CD14-positive monocyte (primary cell): ENCODE results near the gene CPED1. TPM values are rescaled to one million over a fixed set of nuclear protein-coding genes. Genes with fewer than 3 reads are reported as not detected.

Experiments
- DNase-seq, 3 donors: peaks; one replicate each; pipeline ENCODE4 v3.0.0-alpha.2; 2011 to 2022
- H2AFZ ChIP-seq: 2 replicates; pipeline ENCODE4 v1.6.0; 2012; ENCODE audit warnings: mild to moderate bottlenecking, low read depth, low read length, inconsistent platforms; ENCODE audit not compliant: insufficient read depth, poor library complexity, severe bottlenecking
- H3K27ac ChIP-seq, 2 donors: 1 replicate in 1 of 2; 2 replicates in 1 of 2; pipeline ENCODE4 v1.5.1; 2012 to 2013; ENCODE audit warnings: low read length in 2 of 2, control low read depth in 1 of 2, inconsistent platforms in 1 of 2, low read depth in 1 of 2, mild to moderate bottlenecking in 1 of 2
- H3K27me3 ChIP-seq, 2 donors: one replicate each; pipeline versions ENCODE4 v1.6.0 to v1.6.1; 2011 to 2013; ENCODE audit warnings: low read length in 2 of 2; ENCODE audit not compliant: control insufficient read depth in 2 of 2, insufficient read depth in 2 of 2
- H3K36me3 ChIP-seq, 2 donors: replicated peaks in 1 of 2; 1 replicate in 1 of 2; 2 replicates in 1 of 2; pipeline versions ENCODE4 v1.5.1 to v1.6.1; 2012 to 2013; ENCODE audit warnings: low read length in 2 of 2, control low read depth in 1 of 2, inconsistent platforms in 1 of 2, mild to moderate bottlenecking in 1 of 2; ENCODE audit not compliant: insufficient read depth in 2 of 2, control insufficient read depth in 1 of 2
- H3K4me1 ChIP-seq, 2 donors: 1 replicate in 1 of 2; 2 replicates in 1 of 2; pipeline versions ENCODE4 v1.5.1 to v1.6.1; 2012 to 2013; ENCODE audit warnings: low read length in 2 of 2, control low read depth in 1 of 2, inconsistent platforms in 1 of 2, mild to moderate bottlenecking in 1 of 2, moderate library complexity in 1 of 2; ENCODE audit not compliant: insufficient read depth in 2 of 2, control insufficient read depth in 1 of 2
- H3K4me2 ChIP-seq: replicated peaks from 2 replicates; pipeline ENCODE3; 2012; ENCODE audit warnings: low read length, moderate library complexity, mild to moderate bottlenecking; ENCODE audit not compliant: poor library complexity, severe bottlenecking; ENCODE audit errors: extremely low read depth
- H3K4me3 ChIP-seq, 3 experiments: fragments of 200-600 bp in 1 of 3; sonication (generic) in 1 of 3; replicated peaks in 1 of 3; 1 replicate in 2 of 3; 2 replicates in 1 of 3; pipeline ENCODE4 v1.5.1; 2011 to 2013; ENCODE audit warnings: low read length in 3 of 3, mild to moderate bottlenecking in 3 of 3, control low read depth in 2 of 3, low read depth in 2 of 3, inconsistent platforms in 1 of 3, moderate library complexity in 1 of 3
- H3K79me2 ChIP-seq: 2 replicates; pipeline ENCODE4 v1.6.0; 2012; ENCODE audit warnings: mild to moderate bottlenecking, control low read depth, inconsistent platforms, low read length, moderate library complexity; ENCODE audit not compliant: insufficient read depth
- H3K9ac ChIP-seq: 2 replicates; pipeline ENCODE4 v1.6.0; 2017; ENCODE audit warnings: low read length, mild to moderate bottlenecking; ENCODE audit not compliant: insufficient read depth, poor library complexity, severe bottlenecking
- H3K9me3 ChIP-seq, 2 donors: replicated peaks in 1 of 2; 1 replicate in 1 of 2; 2 replicates in 1 of 2; pipeline versions ENCODE4 v1.5.1 to v1.6.1; 2012 to 2013; ENCODE audit warnings: low read length in 2 of 2, control low read depth in 1 of 2; ENCODE audit not compliant: control insufficient read depth in 1 of 2, insufficient read depth in 1 of 2
- H4K20me1 ChIP-seq: 2 replicates; pipeline ENCODE4 v1.6.0; 2012; ENCODE audit warnings: mild to moderate bottlenecking, low read length, control low read depth, moderate library complexity; ENCODE audit not compliant: insufficient read depth
- H3K27ac Mint-ChIP-seq, 7 donors: one replicate each; pipeline ENCODE4 v1.8.0; 2020; ENCODE audit warnings: mild to moderate bottlenecking in 7 of 7, mixed read lengths in 7 of 7, moderate library complexity in 6 of 7, inconsistent platforms in 2 of 7
- H3K27me3 Mint-ChIP-seq, 3 donors: one replicate each; pipeline ENCODE4 v1.8.0; 2021 to 2022; ENCODE audit warnings: low read depth in 3 of 3, mild to moderate bottlenecking in 3 of 3, mixed read lengths in 3 of 3, moderate library complexity in 3 of 3, inconsistent platforms in 1 of 3
- H3K36me3 Mint-ChIP-seq, 2 donors: one replicate each; pipeline ENCODE4 v1.8.0; 2020; ENCODE audit warnings: mixed read lengths in 2 of 2, inconsistent platforms in 1 of 2, mild to moderate bottlenecking in 1 of 2
- H3K4me1 Mint-ChIP-seq: one replicate; pipeline ENCODE4 v1.8.0; 2020; ENCODE audit warnings: mild to moderate bottlenecking, mixed read lengths
- H3K4me3 Mint-ChIP-seq, 2 donors: one replicate each; pipeline ENCODE4 v1.8.0; 2020; ENCODE audit warnings: mild to moderate bottlenecking in 2 of 2, mixed read lengths in 2 of 2, moderate library complexity in 1 of 2
- H3K9me3 Mint-ChIP-seq, 7 donors: one replicate each; pipeline ENCODE4 v1.8.0; 2020 to 2022; ENCODE audit warnings: mixed read lengths in 7 of 7, mild to moderate bottlenecking in 6 of 7, moderate library complexity in 6 of 7, inconsistent platforms in 2 of 7
- WGBS: methylation state at CpG from one replicate; pipeline ENCODE4 v1.1.5; 2013; ENCODE audit warnings: missing lambda C conversion rate; ENCODE audit not compliant: insufficient coverage; 5-methylcytosine and 5-hydroxymethylcytosine counted together
- intact Hi-C, 2 donors: fragments of 100-400 bp; cut with micrococcal nuclease; formaldehyde crosslinking; loops; one replicate each; pipeline versions ENCODE4 v1.15.0 to v1.15.1; 2023
- polyA plus RNA-seq, 3 donors: library from polyadenylated mRNA; depleted of rRNA in 1 of 3; unstranded in 2 of 3; stranded (reverse) in 1 of 3; fragments of 300-500 nt in 2 of 3; fragments of >200 nt in 1 of 3; fragmentation: Illumina TruSeq in 2 of 3; gene quantifications; 1 replicate in 2 of 3; 2 replicates in 1 of 3; pipeline ENCODE4 v1.2.3, GENCODE V29; 2012 to 2021
- TF ChIP-seq, protein P1 (sequence below): fragments of 200-600 bp; IDR thresholded peaks from one replicate; pipeline ENCODE4 v1.8.0; 2022; ENCODE audit warnings: antibody characterized with exemption, mild to moderate bottlenecking

The CPED1 gene
- polyA plus RNA-seq, 3 donors, result 9.8 to 30.0 (median 20.4) TPM

DNA sequence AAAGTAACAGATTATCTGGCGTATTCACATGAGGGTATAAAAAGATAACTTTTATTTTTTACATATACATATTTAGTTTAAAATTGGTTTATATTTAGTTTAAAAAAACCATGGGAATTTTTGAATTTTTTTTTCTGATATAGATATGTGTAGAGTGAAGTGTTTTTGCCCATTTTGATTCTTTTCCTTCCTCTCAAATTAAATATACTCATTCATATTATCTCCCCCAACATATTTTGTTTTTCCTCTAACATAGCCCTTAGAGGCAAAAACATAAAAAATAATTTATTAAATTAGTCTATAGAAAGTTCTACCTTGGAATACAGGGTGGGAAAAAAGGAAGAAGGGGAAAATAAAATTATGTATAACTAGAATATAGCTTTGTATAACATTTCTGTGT lies 137.7 kb downstream of the CPED1 start:
- DNase-seq, result no peak
- H3K4me1 Mint-ChIP-seq, result no peaks in the 10 kb centered on the region
- no peak overlapping the region for H3K4me3 Mint-ChIP-seq
- H3K36me3 ChIP-seq, result no peaks in the 10 kb centered on the region
- TF ChIP-seq, protein P1, sequence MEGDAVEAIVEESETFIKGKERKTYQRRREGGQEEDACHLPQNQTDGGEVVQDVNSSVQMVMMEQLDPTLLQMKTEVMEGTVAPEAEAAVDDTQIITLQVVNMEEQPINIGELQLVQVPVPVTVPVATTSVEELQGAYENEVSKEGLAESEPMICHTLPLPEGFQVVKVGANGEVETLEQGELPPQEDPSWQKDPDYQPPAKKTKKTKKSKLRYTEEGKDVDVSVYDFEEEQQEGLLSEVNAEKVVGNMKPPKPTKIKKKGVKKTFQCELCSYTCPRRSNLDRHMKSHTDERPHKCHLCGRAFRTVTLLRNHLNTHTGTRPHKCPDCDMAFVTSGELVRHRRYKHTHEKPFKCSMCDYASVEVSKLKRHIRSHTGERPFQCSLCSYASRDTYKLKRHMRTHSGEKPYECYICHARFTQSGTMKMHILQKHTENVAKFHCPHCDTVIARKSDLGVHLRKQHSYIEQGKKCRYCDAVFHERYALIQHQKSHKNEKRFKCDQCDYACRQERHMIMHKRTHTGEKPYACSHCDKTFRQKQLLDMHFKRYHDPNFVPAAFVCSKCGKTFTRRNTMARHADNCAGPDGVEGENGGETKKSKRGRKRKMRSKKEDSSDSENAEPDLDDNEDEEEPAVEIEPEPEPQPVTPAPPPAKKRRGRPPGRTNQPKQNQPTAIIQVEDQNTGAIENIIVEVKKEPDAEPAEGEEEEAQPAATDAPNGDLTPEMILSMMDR, result no peak
- no peak overlapping the region for H3K4me3 ChIP-seq
- H3K27me3 Mint-ChIP-seq, result no peaks in the 10 kb centered on the region
- no peak overlapping the region for H3K9ac ChIP-seq
- no peaks in the 10 kb centered on the region for H4K20me1 ChIP-seq
- H3K27ac ChIP-seq, result no peak overlapping the region
- H3K4me1 ChIP-seq, result no peaks in the 10 kb centered on the region
- H2AFZ ChIP-seq, result no peak overlapping the region
- H3K27me3 ChIP-seq, result no peaks in the 10 kb centered on the region
- no peak overlapping the region for H3K4me2 ChIP-seq
- no peaks in the 10 kb centered on the region for H3K79me2 ChIP-seq
- H3K27ac Mint-ChIP-seq, result no peak overlapping the region
- H3K9me3 ChIP-seq, result no peaks in the 10 kb centered on the region
- no CpG with 5 or more reads among the region's 1 CpG for WGBS
- peaks cover 0 to 2% of the 10 kb centered on the region in 2 donors for H3K36me3 Mint-ChIP-seq
- H3K9me3 Mint-ChIP-seq, result no peaks in the 10 kb centered on the region
- intact Hi-C loops, result no loop called here

DNA sequence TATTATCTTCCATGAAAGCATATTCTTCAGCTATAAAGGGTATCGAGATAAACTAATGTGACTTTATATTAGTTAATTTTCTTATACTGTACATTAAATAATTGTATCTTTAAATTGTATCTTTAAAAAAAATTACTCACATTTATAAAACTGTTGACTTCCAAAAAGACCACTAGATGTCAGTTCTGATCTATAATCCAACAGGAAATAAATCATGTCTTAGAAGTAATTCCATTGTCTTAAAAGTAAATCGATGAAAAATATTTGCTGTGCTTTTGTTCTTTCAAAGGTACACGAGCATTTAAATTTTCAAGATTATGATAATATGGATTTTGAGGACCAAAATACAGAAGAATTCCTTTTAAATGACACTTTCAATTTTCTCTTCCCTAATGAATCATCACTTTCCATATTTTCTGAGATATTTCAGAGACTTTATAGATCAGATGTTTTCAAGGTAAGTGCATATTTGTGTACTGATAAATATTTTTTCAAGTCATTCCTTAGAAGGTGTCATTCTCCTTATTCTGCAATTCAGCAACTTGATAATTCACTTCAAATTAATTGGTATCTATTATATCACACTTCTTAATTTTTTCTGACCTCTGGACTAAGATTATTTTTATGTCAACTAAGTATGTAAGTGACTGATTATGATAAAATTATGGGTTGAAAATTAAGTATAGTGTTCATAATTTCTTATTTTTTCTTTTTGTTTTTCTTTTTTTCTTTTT lies 138.5 kb downstream of the CPED1 start:
- no peak overlapping the region for H3K9ac ChIP-seq
- H3K9me3 ChIP-seq, result no peaks in the 10 kb centered on the region
- no peaks in the 10 kb centered on the region for H3K4me1 ChIP-seq
- Mint-ChIP-seq H3K4me1 (no peaks in the 10 kb centered on the region), H3K4me3 (no peak overlapping the region), H3K36me3 (peaks cover 0 to 2% of the 10 kb centered on the region in 2 donors), H3K27ac (no peak overlapping the region), H3K9me3 (no peaks in the 10 kb centered on the region), H3K27me3 (no peaks in the 10 kb centered on the region)
- intact Hi-C loops, result no loop called here
- TF ChIP-seq, protein P1, result no peak
- H3K4me3 ChIP-seq, result no peak overlapping the region
- H3K27me3 ChIP-seq, result no peaks in the 10 kb centered on the region
- no peaks in the 10 kb centered on the region for H3K79me2 ChIP-seq
- H4K20me1 ChIP-seq, result no peaks in the 10 kb centered on the region
- H2AFZ ChIP-seq, result no peak overlapping the region
- WGBS, result no CpG with 5 or more reads among the region's 3 CpGs
- DNase-seq, result no peak
- H3K4me2 ChIP-seq, result no peak overlapping the region
- H3K27ac ChIP-seq, result no peak overlapping the region
- H3K36me3 ChIP-seq, result no peaks in the 10 kb centered on the region
